ENCODE results near the gene ZNF831.

The ZNF831 gene

DNA sequence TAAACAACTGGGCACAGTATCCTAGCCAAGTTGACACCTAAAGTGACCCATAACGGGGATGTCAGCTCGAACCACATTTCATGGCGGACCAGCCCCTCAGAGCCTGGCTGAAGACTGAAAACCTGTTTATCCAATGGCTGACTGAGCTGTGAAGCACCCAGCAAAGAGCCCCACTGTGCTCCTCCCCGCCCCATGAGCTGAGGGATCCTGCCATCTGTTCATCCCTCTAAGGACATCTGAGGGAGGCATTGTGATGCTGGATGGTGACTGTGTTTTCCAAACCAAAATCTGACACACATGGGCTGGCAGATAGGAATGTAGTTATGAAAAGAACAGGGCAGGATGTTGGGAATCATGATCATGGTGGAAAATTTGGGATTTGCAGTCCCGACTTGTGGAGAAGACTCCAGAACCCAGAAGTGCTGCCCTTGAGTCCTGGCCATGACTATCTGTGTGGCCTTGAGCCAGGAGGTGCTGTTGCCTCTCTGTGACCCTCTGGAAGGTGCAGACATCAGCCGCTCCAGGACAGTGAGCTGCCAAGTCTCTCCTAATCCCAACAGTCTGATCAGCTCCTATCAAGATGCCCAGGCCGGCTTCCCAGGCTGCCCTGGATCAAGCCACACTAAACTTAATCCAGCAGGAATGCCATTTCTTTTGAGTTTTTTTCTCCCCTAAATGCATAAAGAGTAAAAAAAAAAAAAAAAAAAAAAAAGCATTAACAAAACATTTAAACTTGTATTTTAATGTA, 142.5 kb downstream of the ZNF831 start:
- no peak for DNase-seq (ENCODE audit: low spot score)

GRCh38 chr20:59307270-59307669, 143.6 kb downstream of the ZNF831 start:
- DNase-seq (ENCODE audit: low spot score): no peak

Measured in SW480 (cell line).